Measurements from ENCODE around the gene ALDH1L1.

Gene ALDH1L1

DNA sequence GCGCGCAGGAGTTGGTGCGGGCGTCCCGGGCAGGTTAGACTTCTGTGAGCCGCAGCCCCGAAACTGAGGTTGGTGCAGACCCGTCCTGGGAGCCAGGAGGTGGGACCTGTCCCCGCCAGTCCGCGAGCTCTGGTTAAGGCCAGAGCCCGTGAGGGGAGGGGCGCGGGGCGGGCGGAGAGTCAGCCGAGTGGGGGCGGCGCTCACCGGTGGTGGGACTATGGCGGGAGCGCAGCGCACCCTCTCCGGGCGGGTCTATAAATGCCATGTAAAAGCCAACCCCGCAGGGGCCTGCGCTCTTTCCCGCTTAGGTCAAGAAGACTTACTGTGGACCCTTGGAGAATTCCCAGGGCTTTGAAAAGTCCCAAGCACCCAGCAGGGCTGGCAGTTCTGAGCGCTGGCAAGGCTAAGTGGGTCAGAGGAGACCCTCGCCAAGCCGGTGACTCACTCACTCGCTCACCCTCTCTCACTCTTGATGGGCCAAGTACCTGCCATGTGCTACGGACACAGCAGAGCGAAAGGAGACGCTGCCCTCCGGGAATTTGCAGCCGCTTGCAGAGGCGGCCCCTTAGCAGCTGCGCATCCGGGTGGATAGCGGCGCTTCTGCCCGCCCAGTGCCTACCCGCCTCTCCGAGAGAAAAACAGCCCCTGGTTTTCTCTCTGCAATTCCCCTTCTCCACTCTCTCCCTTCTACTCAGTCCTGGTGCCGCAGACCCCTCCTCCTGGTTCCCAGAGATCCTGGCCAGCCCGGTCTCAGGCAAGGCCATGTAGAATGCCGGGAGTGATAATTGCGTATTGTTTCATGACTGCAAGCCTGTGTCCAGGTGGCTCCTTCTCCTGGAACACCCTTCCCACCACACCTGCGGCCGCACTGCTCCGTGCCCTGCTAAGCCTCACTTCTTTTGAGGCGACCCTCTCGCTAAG, at the start of gene ALDH1L1:
Gene ALDH1L1, minus strand, starts transcription at position 110 of the 921 bp plus-strand sequence. CDS start 19,607 bp downstream, outside the sequence.
- FAIRE-seq: no peak
- TF ChIP-seq CTCF (IDR thresholded peaks at IDR 0.05; ENCODE audit: insufficient read depth, missing control alignments): no peak
- DNase-seq (ENCODE audit: insufficient read length, low spot score): no peak

DNA sequence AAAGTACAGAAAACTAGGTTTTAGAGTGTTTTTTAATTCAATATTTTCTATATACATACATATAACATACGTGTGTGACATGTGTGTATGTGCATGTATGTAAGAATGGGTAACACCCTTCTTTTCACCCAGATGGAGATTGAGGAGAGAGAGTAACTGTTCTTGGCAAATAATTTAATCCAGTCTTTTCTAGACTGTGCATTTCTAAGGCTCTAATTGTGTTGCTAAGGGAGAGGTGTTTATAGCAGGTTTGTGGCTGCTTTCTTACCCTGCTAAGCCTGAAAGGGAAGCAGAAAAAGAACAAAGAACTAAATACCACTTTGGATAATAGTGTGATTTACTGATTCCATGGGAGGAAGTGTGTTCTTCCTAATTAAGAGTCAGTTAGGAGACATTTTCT, 46.0 kb upstream of the ALDH1L1 start:
- DNase-seq (ENCODE audit: insufficient read length, low spot score): no peak
- FAIRE-seq: no peak
- TF ChIP-seq CTCF (IDR thresholded peaks at IDR 0.05; ENCODE audit: insufficient read depth, missing control alignments): no peak

- TF ChIP-seq CTCF (IDR thresholded peaks at IDR 0.05; ENCODE audit: insufficient read depth, missing control alignments): no peak
- DNase-seq (ENCODE audit: insufficient read length, low spot score): no peak
- no peak for FAIRE-seq
These were observed 36.0 kb upstream of the ALDH1L1 start for GRCh38 chr3:126216416-126216815.

- DNase-seq (ENCODE audit: insufficient read length, low spot score) (no peak), FAIRE-seq (no peak)
- TF ChIP-seq CTCF (IDR thresholded peaks at IDR 0.05; ENCODE audit: insufficient read depth, missing control alignments): no peak
These were observed 33.1 kb upstream of the ALDH1L1 start for GRCh38 chr3:126213379-126214028.

DNA sequence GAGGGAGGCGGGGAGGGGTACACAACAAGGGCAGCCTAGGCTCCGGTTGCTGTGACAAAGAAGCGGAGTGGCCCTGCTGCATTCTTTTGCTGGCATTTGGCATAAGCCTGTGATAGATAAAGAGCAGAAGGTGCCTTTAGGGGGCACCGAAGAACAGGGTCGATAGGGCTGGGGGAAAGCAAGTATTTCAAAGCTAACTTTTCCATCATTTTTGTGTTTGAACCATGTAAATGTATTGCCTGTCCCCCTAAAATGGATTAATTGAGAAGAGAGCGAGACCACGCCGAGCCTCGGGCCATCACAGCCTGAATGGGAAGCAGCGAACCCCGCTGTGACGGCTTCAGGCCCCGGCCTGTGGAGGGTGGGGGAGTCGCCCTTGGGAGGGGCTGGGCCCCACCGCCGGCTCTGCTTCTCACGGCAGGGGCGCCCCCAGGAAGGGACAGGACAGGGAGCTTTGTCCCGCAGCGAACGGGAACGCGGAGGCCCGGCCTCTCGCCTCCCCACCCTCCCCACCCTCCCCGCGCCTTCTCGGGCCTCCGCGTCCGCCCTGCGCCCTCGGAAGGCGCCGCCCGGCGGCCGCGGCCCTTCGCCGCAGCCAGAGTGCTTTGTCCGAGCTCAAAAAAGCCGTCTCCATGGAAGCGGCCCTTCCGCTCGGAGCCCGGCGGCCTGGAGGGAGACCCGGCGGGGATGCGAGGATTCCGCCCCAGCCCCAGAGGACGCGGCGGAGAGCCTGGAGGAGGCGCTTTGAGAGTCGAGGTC, 32.4 kb upstream of the ALDH1L1 start:
- FAIRE-seq (no peak), DNase-seq (ENCODE audit: insufficient read length, low spot score) (no peak)
- no peak for TF ChIP-seq CTCF (IDR thresholded peaks at IDR 0.05; ENCODE audit: insufficient read depth, missing control alignments)

GRCh38 chr3:126212250-126212619, 31.8 kb upstream of the ALDH1L1 start:
- DNase-seq (ENCODE audit: insufficient read length, low spot score) (no peak), FAIRE-seq (no peak)
- no peak for TF ChIP-seq CTCF (IDR thresholded peaks at IDR 0.05; ENCODE audit: insufficient read depth, missing control alignments)

Measured in D721Med (cell line).